ENCODE data around the gene ZNF836. TPM values are rescaled to one million over a fixed set of nuclear protein-coding genes. Genes with fewer than 3 reads are reported as not detected.
A peak's percentile ranks its signal among the peaks of the same experiment; 100 is the strongest.

Gene ZNF836
- total RNA-seq, result 15.9 TPM
- long read RNA-seq, partial matches to known transcripts, result 1 of 2 reads
- long read RNA-seq, other reads (novel, unspliced or antisense), result 0 of 2 reads

GRCh38 chr19:52171321-52172169 lies at the start of gene ZNF836:
ZNF836 (minus strand) TSS chr19:52171621; CDS start chr19:52168072, 3,549 bp downstream.
- DNase-seq (peak; percentile 93), ATAC-seq (peak; percentile 98 to 99)
- Histone ChIP-seq H3K4me1 (peaks cover 19% of the 10 kb centered on the region), H3K27me3 (ENCODE audit: low read depth) (no peaks in the 10 kb centered on the region), H3K9me3 (no peaks in the 10 kb centered on the region), H3K36me3 (peaks cover 27% of the 10 kb centered on the region), H3K4me3 (peak within 1 kb of the TSS; percentile 94), H3K27ac (peak within 1 kb of the TSS; percentile 86)
- intact Hi-C loops (cut with DNase I), result no loop called here
- TF ChIP-seq CTCF (IDR thresholded peaks at IDR 0.05), result no peak

GRCh38 chr19:52221031-52221430 lies 49.6 kb upstream of the ZNF836 start:
- DNase-seq (no peak), ATAC-seq (no peak)
- no peaks in the 10 kb centered on the region for H3K9me3 ChIP-seq
- H3K27me3 ChIP-seq (ENCODE audit: low read depth), result no peaks in the 10 kb centered on the region
- H3K4me1 ChIP-seq, result no peaks in the 10 kb centered on the region
- H3K4me3 ChIP-seq, result no peak overlapping the region
- no peak for TF ChIP-seq CTCF (IDR thresholded peaks at IDR 0.05)
- H3K27ac ChIP-seq, result no peak overlapping the region
- intact Hi-C loops (cut with DNase I), result no loop called here
- peaks cover 100% of the 10 kb centered on the region for H3K36me3 ChIP-seq

- DNase-seq, result no peak
- H3K36me3 ChIP-seq, result peaks cover 100% of the 10 kb centered on the region
- no peak overlapping the region for H3K27ac ChIP-seq
- H3K9me3 ChIP-seq, result no peaks in the 10 kb centered on the region
- intact Hi-C loops (cut with DNase I), result no loop called here
- no peaks in the 10 kb centered on the region for H3K4me1 ChIP-seq
- no peaks in the 10 kb centered on the region for H3K27me3 ChIP-seq (ENCODE audit: low read depth)
- no peak overlapping the region for H3K4me3 ChIP-seq
- no peak for ATAC-seq
- no peak for TF ChIP-seq CTCF (IDR thresholded peaks at IDR 0.05)
Observed at GRCh38 chr19:52219611-52220010, 48.2 kb upstream of the ZNF836 start.

GRCh38 chr19:52217576-52217975 lies 46.2 kb upstream of the ZNF836 start:
- Histone ChIP-seq H3K27ac (no peak overlapping the region), H3K4me3 (no peak overlapping the region), H3K36me3 (peaks cover 100% of the 10 kb centered on the region), H3K4me1 (no peaks in the 10 kb centered on the region), H3K9me3 (no peaks in the 10 kb centered on the region), H3K27me3 (ENCODE audit: low read depth) (no peaks in the 10 kb centered on the region)
- DNase-seq, result no peak
- intact Hi-C loops (cut with DNase I), result no loop called here
- ATAC-seq, result no peak
- no peak for TF ChIP-seq CTCF (IDR thresholded peaks at IDR 0.05)

GRCh38 chr19:52216401-52216800 lies 45.0 kb upstream of the ZNF836 start:
- Histone ChIP-seq H3K4me3 (no peak overlapping the region), H3K27me3 (ENCODE audit: low read depth) (no peaks in the 10 kb centered on the region), H3K4me1 (no peaks in the 10 kb centered on the region), H3K9me3 (no peaks in the 10 kb centered on the region), H3K36me3 (peaks cover 100% of the 10 kb centered on the region), H3K27ac (no peak overlapping the region)
- ATAC-seq, result no peak
- TF ChIP-seq CTCF (IDR thresholded peaks at IDR 0.05), result no peak
- intact Hi-C loops (cut with DNase I), result no loop called here
- no peak for DNase-seq
